CD4-positive, alpha-beta T cell (primary cell): Measurements from ENCODE around the gene RHOC. TPM values are rescaled to one million over a fixed set of nuclear protein-coding genes. Genes with fewer than 3 reads are reported as not detected.
A peak's percentile ranks its signal among the peaks of the same experiment; 100 is the strongest.

Source experiments
- ATAC-seq: fragments of 200-7000 bp; cut with Tn5 transposase; one replicate; pipeline ENCODE4 v1.10.0; 2022; ENCODE audit warnings: mild to moderate bottlenecking; ENCODE audit not compliant: poor library complexity
- CTCF ChIA-PET: fragments of 350-600 bp; sonication (Branson Sonifier 250); formaldehyde crosslinking; loops from one replicate; lab custom pipeline; 2021; ENCODE audit warnings: antibody characterized with exemption, inconsistent platforms; lab: Charles Lee
- POLR2A ChIA-PET: fragments of 350-600 bp; sonication (Branson Sonifier 250); formaldehyde crosslinking; loops from one replicate; lab custom pipeline; 2021; ENCODE audit warnings: antibody characterized with exemption, inconsistent platforms; lab: Charles Lee
- DNase-seq, 14 experiments: peaks; one replicate each; pipeline ENCODE4 v3.0.0-alpha.2; 2013 to 2020; ENCODE audit warnings: mixed read lengths in 2 of 14
- H3K27ac ChIP-seq, 2 donors: one replicate each; pipeline versions ENCODE4 v1.5.1 to v1.7.0; 2013; ENCODE audit warnings: low read length in 2 of 2, low read depth in 1 of 2, mild to moderate bottlenecking in 1 of 2
- H3K27me3 ChIP-seq, 2 experiments: 1 replicate in 1 of 2; 2 replicates in 1 of 2; pipeline versions ENCODE4 v1.6.1 to v1.7.0; 2013; ENCODE audit warnings: low read length in 2 of 2, control low read depth in 1 of 2, mild to moderate bottlenecking in 1 of 2, moderate library complexity in 1 of 2; ENCODE audit not compliant: insufficient read depth in 2 of 2, control insufficient read depth in 1 of 2
- H3K36me3 ChIP-seq: one replicate; pipeline ENCODE4 v1.6.1; 2013; ENCODE audit warnings: low read length, control low read depth; ENCODE audit not compliant: insufficient read depth
- H3K4me1 ChIP-seq: one replicate; pipeline ENCODE4 v1.6.1; 2013; ENCODE audit warnings: low read length, control low read depth; ENCODE audit not compliant: insufficient read depth
- H3K4me3 ChIP-seq: one replicate; pipeline ENCODE4 v1.5.1; 2013; ENCODE audit warnings: mild to moderate bottlenecking, low read length, moderate library complexity
- H3K9me3 ChIP-seq, 2 experiments: 1 replicate in 1 of 2; 2 replicates in 1 of 2; pipeline versions ENCODE4 v1.6.1 to v1.7.0; 2013; ENCODE audit warnings: low read length in 2 of 2, mild to moderate bottlenecking in 2 of 2, control low read depth in 1 of 2, moderate library complexity in 1 of 2; ENCODE audit not compliant: control insufficient read depth in 1 of 2, insufficient read depth in 1 of 2
- H3K27ac Mint-ChIP-seq: one replicate; pipeline ENCODE4 v1.8.0; 2020; ENCODE audit warnings: mixed read lengths
- H3K27me3 Mint-ChIP-seq: one replicate; pipeline ENCODE4 v1.8.0; 2021; ENCODE audit warnings: mixed read lengths
- H3K36me3 Mint-ChIP-seq: one replicate; pipeline ENCODE4 v1.8.0; 2021; ENCODE audit warnings: low read depth, mixed read lengths
- H3K4me1 Mint-ChIP-seq: one replicate; pipeline ENCODE4 v1.8.0; 2021; ENCODE audit warnings: low read depth, mixed read lengths
- H3K4me3 Mint-ChIP-seq: one replicate; pipeline ENCODE4 v1.8.0; 2020; ENCODE audit warnings: mild to moderate bottlenecking, mixed read lengths
- H3K9me3 Mint-ChIP-seq: one replicate; pipeline ENCODE4 v1.8.0; 2020; ENCODE audit warnings: mixed read lengths
- CTCF ChIP-seq: fragments of 200-600 bp; IDR thresholded peaks from one replicate; pipeline ENCODE4 v1.8.0; 2022; ENCODE audit warnings: antibody characterized with exemption, mild to moderate bottlenecking
- intact Hi-C, 2 experiments: fragments of 100-400 bp; cut with DNase I in 1 of 2; cut with micrococcal nuclease in 1 of 2; formaldehyde crosslinking; loops; one replicate each; pipeline versions ENCODE4 v1.15.1 to v1.9.0; 2023 to 2025; cut with DNase I, micrococcal nuclease
- total RNA-seq, 174 experiments: library from RNA in 2 of 174; stranded (reverse) in 2 of 174; gene quantifications; one replicate each; pipeline ENCODE4 v1.2.3 and lab custom pipeline; 2021 to 2026

RHOC gene
- total RNA-seq, 2 experiments from 2014 or later, result 11.9 to 12.7 TPM

DNA sequence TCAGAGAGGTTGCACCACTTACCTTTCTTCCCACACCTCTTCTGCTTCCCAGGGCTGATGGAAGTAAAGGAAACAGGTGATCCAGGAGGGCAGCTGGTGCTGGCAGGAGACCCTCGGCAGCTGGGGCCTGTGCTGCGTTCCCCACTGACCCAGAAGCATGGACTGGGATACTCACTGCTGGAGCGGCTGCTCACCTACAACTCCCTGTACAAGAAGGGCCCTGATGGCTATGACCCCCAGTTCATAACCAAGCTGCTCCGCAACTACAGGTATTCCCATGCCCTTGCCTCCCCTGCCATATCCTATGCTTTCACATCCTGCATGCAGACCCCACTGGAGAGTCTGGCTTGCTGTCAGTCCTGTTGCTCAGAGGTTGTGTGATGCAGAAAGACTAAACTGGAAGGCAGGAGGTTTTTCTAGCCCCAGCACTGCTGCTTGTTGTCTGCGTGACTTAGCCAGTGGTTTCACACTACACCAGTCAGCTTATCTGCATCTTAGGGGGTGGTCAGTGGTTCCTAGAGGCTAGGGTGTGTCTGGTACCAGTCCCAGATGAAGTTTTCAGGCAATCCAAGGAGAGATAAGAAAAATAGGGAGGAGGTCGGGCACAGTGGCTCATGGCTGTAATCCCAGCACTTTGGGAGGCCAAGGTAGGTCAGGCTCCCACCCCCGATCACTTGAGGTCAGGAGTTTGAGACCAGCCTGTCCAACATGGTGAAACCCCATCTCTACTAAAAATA lies 10.2 kb downstream of the RHOC start:
- Histone ChIP-seq H3K9me3 (no peaks in the 10 kb centered on the region), H3K27ac (no peak overlapping the region), H3K36me3 (peaks cover 71% of the 10 kb centered on the region), H3K27me3 (no peaks in the 10 kb centered on the region), H3K4me1 (peaks cover 22% of the 10 kb centered on the region), H3K4me3 (no peak overlapping the region)
- no peak for TF ChIP-seq CTCF
- Mint-ChIP-seq H3K36me3 (peaks cover 71% of the 10 kb centered on the region), H3K4me3 (no peak overlapping the region), H3K9me3 (no peaks in the 10 kb centered on the region), H3K4me1 (peaks cover 19% of the 10 kb centered on the region), H3K27me3 (no peaks in the 10 kb centered on the region), H3K27ac (no peak overlapping the region)
- DNase-seq, result no peak
- intact Hi-C loops, result no loop called here
- CTCF ChIA-PET, result no interaction called here
- ATAC-seq, result no peak
- POLR2A ChIA-PET, result no interaction called here

DNA sequence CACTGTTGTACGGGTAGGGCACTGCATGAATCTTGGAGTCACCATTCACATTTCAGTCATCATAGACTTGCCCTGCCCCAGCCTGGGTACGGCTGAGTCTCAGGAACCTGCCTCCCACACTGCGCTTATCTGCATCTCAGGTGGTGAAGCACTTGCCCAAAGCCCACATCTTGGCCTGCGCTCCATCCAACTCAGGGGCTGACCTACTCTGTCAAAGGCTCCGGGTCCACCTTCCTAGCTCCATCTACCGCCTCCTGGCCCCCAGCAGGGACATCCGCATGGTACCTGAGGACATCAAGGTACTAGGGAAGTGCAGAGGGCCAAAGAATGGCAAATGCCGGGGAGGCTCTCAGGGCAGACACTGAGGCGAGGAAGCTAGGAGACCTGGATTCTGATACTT lies 11.7 kb downstream of the RHOC start:
- no peaks in the 10 kb centered on the region for H3K9me3 Mint-ChIP-seq
- ChIA-PET POLR2A (no interaction called here), CTCF (no interaction called here)
- peaks cover 4% of the 10 kb centered on the region for H3K4me1 Mint-ChIP-seq
- intact Hi-C loops, result no loop called here
- Histone ChIP-seq H3K4me1 (peaks cover 8% of the 10 kb centered on the region), H3K9me3 (no peaks in the 10 kb centered on the region), H3K27me3 (no peaks in the 10 kb centered on the region), H3K27ac (no peak overlapping the region), H3K36me3 (peaks cover 76% of the 10 kb centered on the region), H3K4me3 (no peak overlapping the region)
- ATAC-seq (no peak), DNase-seq (peak in 1 of 14 experiments; percentile 3)
- TF ChIP-seq CTCF, result no peak
- no peak overlapping the region for H3K27ac Mint-ChIP-seq
- H3K4me3 Mint-ChIP-seq, result no peak overlapping the region
- peaks cover 79% of the 10 kb centered on the region for H3K36me3 Mint-ChIP-seq
- no peaks in the 10 kb centered on the region for H3K27me3 Mint-ChIP-seq

GRCh38 chr1:112694363-112694929 lies 12.5 kb downstream of the RHOC start:
- no peak for TF ChIP-seq CTCF
- ChIA-PET POLR2A (no interaction called here), CTCF (no interaction called here)
- no peak overlapping the region for H3K4me3 ChIP-seq
- no peak for ATAC-seq
- intact Hi-C loops, result no loop called here
- peak in 1 of 14 experiments; percentile 5 for DNase-seq
- H3K27ac Mint-ChIP-seq, result no peak overlapping the region
- H3K4me3 Mint-ChIP-seq, result no peak overlapping the region
- no peaks in the 10 kb centered on the region for H3K27me3 ChIP-seq
- peaks cover 2% of the 10 kb centered on the region for H3K4me1 ChIP-seq
- no peaks in the 10 kb centered on the region for H3K9me3 ChIP-seq
- H3K27ac ChIP-seq, result no peak overlapping the region
- no peaks in the 10 kb centered on the region for H3K27me3 Mint-ChIP-seq
- peaks cover 76% of the 10 kb centered on the region for H3K36me3 ChIP-seq
- no peaks in the 10 kb centered on the region for H3K4me1 Mint-ChIP-seq
- peaks cover 77% of the 10 kb centered on the region for H3K36me3 Mint-ChIP-seq
- no peaks in the 10 kb centered on the region for H3K9me3 Mint-ChIP-seq
